HG03108 (cell line): ENCODE results near the gene GAS2.

Source experiments
- ATAC-seq: cut with Tn5 transposase; IDR thresholded peaks from one replicate; pipeline ENCODE4 v1.9.1; 2021; ENCODE audit warnings: moderate library complexity; ENCODE audit not compliant: unreplicated experiment

The GAS2 gene

DNA sequence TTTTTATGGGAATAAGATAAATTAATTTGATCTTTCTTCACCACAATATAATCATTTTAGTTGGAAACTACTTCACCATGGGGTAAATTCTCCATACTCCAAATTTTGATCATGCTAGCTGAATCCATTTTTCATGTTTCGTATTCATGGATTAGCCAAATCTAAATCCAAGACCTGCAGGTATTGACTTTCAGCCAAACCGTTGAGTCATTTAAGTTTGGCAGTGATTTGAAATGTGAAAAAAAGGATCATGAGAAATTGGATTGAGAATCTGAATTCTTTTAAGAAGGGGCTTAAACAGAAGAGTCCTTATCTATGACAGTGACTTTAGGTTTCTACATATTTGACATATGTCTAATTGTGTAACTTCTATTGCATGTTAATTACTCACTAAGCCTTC is 5.3 kb downstream of the GAS2 start:
- no peak for ATAC-seq

- no peak for ATAC-seq
Measured at GRCh38 chr11:22674470-22675439, 8.3 kb downstream of the GAS2 start.

DNA sequence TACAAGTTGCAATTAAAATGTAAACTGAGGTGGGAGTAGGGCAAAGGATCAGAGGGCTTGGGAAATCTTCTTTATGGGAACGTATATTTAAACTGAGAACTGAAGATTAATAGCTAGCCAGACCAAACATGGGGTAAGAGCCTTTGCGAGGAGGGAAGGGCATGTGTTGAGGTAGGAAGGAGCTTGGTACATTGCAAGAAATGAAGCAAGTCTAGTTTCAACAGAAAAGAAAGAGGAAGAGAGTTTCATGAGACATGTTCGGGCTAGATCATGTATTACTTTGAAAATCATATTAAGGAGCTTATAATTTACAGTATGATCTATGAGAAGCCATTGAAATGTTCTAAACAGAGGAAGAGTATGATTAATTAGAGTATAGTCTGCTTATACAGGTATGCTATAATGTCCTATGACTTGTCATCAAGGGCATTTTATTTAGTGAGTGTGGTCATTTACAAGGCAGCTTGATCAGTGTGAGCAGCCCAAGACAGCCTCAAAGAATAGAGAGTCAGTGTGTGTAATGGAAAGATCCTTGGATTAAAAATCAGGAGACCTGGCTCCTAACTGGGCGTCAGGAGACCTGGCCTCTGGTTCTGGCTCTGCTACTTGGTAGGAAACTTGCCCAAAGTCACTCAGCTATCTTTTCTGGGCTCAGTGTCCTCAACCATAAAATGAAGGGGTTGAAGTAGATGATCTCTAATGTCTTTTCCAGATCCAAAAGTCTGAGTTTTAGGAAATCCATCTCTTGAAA is 10.9 kb downstream of the GAS2 start:
- ATAC-seq, result no peak

- no peak for ATAC-seq
Measured at GRCh38 chr11:22680628-22681027, 14.2 kb downstream of the GAS2 start.

GRCh38 chr11:22681281-22681812 is 14.9 kb downstream of the GAS2 start:
- peak; percentile 42 for ATAC-seq

DNA sequence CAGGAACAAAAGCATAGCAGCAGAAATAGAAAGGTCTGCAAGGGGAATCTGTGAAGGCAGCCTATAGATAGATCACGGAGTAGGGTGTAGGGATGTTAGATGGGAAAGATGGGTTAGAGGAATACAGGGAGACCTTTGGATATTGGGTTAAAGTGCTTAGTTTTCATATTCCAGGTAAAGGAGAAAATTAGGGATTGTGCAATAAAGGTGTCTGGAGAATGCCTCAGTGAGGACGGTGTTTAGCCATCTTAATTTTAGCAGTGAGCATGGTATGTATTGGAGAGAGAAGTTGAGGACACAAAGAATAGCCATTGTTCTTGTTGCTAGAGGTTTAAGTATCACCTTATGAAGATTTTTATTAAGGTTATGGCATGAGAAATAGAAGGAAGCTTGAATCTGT is 17.7 kb downstream of the GAS2 start:
- no peak for ATAC-seq

DNA sequence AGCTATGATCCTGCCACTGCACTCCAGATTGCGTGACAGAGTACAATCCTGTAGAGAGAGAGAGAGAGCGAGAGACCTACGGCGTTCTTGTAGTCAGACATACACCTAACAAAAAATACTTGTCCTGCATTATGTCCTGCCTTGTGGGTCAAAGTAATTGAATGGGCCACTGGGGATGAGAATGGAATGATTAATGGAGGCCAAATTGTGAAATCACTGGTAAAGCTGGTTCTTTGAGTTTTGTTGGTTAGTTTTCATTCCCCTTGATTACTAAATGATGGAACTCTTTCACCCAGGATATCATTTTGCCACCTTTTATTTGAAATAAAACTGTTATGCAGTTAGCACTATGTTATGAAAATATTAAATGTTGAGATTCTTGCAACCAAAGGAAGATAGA is 18.7 kb downstream of the GAS2 start:
- no peak for ATAC-seq

DNA sequence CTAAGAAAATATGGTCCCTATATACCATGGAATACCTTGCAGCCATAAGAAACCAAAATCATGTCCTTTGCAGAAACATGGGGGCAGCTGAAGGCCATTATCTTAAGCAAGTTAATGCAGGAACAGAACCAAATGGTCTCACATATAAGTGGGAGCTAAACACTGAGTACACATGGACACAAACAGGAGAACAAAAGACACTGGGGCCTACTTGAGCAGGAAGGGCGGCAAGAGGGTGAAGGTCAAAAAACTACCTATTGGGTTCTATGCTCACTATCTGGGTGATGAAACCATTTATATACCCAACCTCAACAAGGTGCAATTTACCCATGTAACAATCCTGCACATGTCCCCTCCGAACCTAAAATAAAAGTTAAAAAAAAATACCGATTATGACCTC is 22.5 kb downstream of the GAS2 start:
- no peak for ATAC-seq

- no peak for ATAC-seq
Measured at GRCh38 chr11:22690257-22690656, 23.8 kb downstream of the GAS2 start.

DNA sequence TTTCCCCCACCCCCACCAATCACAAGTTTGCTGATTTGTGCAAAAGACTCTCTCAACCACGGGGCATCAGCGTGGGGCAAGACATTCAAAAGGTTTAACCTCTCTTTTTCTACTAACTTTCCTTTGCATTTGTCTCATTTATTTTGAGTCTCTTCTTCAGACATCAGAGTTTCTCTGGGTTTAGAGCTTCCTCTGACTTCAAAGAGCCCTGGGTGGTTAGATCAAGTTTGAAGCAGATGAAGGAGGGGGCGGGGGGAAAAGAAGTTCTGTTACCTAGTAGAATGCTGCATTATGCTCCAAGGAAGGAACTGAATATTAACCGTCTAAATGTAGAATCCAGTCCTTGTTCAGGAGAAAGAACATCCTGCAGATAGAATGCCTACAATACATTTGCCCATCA is 24.5 kb downstream of the GAS2 start:
- no peak for ATAC-seq

DNA sequence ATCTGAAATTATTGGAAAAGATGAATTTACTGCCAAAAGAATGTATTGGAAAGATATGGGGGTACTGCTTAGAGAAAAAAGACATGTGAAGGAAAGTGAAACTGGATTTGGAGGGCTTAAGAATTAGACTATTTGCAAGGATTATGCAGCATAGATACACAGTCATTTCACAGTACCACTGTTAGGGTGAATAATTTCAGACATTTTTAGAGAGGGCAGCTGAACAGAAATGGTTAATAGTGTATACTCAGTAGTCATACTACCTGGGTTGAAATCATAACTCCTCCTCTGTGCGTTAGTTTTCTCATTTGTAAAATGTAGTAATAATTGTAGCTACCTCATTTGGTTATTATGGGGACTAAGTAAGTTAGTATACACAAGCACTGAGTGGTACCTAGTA is 33.0 kb downstream of the GAS2 start:
- ATAC-seq, result no peak

- ATAC-seq, result no peak
Measured at GRCh38 chr11:22702031-22702430, 35.6 kb downstream of the GAS2 start.

DNA sequence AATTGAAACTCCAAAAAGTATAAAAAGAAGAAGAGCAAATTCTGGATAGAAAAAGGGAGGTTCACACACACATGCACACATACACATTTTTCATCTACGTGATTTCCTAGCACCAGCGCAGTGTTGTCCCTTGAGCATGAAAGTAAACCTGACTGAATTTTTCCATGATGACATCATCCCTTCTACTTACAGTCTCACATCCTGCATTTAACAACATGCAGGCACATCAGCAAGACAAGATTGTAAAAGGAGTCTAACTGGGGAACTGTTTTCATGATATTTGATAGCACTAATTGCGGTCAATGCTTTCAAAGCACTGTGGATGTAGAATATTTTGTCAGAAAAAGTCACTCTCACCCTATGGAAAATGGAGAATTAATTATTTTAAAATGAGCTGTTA is 36.6 kb downstream of the GAS2 start:
- ATAC-seq, result no peak

DNA sequence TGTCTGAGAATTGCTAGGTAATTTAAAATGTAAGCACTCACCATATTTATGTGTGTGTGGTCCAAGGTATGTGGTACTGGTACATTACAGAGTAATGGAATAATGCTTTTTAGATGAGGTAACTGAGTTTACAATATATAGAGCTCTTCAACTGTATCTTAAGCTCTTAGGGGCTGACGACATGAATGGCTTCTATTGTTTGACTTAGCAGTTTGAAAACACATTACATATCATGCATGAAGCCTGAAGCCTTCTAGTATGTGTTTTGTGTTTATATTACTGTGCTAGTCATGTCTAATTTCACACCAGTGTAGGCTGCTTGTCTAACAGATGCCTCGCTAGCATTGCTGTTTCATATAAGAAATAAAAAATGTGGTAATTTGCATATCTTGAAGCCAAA is 37.2 kb downstream of the GAS2 start:
- ATAC-seq, result no peak

DNA sequence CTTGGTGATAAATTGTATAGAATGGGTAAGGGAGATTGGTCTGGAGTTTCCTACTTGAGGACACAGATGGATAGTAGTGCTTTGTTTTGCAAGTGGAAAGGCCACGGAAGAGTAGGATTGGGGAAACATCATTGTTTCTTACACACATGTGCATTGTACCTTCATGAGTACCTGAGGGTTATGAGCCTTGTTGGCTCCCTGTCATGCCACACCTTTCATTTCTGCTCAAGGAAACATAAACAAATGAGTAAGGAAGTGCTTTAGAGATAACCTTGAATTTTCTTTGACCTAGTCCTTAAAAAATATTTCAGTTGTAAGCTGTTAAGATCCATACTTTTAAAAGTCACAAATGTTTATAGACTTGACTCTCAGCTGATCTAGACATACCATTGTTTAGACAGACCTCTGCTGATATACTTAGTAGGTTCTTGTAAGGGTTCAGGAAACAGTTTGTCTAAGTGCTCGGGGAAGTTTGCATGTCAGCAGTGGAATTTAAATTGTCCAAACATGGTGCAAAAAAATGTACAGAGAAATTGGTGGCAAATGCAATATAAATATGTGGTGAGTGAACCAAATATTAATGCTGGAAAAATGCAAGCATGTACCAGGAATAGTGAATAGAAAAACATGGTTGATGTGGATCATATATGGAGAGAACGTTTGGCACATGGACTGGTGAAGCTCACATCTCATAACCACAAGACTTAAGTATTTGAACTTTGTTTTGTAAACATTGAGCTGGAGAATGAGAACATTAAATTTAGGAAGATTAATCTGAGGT is 40.9 kb downstream of the GAS2 start:
- ATAC-seq, result no peak

DNA sequence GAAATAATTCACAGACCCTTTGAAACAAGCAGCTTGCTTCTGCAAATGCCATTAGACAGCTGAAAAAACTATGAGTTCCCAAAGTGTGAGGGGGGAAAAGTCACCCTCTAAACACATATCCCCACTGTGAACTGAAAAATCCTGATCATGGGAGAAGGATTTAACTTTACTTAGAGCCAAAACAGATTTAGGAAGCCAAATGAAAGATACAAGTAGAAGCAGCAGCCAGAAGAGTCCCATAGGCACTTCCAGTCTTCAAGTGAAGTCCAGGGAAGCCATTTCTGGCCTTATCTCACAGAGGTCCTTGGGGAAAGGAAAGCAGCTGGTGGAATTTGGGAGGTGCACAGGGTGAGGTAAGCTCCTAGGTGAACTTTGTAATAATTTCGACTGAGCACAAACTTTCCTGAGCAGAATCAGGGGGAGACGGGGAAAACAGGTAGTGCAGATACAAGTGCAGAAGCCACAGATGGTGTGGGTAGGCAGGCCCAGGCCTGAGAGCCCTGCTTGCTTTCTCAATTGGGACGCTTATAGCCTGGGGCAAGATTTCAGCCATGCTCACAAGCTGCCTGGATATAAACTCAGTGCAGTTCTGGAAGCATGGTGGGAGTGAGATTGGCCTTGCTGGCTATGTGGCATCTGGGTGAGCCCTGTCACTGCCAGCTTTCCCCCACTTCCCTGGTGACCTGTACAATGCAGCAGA is 44.8 kb downstream of the GAS2 start:
- ATAC-seq, result no peak

- no peak for ATAC-seq
Measured at GRCh38 chr11:22711880-22712279, 45.5 kb downstream of the GAS2 start.

DNA sequence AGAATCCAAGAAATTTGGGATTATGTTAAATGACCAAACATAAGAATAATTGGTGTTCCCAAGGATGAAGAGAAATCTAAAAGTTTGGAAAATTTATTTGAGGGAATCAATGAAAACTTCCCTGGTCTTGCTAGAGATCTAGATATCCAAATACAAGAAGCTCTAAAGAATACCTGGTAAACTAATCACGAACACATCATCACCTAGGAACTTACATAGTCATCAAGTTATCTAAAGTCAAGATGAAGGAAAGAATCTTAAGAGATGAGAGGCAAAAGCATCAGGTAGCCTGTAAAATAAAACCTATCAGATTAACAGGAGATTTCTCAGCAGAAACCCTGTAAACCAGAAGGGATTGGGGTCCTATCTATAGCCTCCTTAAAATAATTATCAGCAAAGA is 46.9 kb downstream of the GAS2 start:
- ATAC-seq, result no peak

GRCh38 chr11:22715971-22716370 is 49.6 kb downstream of the GAS2 start:
- ATAC-seq, result no peak

DNA sequence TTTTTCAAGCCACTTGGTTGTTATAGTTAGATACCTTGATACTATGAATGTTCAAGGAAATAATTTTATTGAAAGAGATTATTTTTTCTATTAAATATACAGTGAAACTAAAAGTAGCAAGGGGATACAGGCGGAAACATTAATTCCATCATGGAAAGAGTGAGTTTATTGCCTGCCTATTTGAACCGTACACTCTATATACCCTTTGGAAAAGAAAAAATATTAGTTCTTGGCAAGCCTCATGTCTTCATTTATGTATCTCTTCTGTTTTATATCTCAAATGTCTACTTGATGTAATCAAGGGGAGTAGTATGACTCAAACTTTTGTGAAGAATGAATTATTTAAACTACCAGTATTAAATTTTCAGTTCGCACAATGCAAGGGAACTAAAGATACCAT is 54.0 kb downstream of the GAS2 start:
- ATAC-seq, result no peak

GRCh38 chr11:22723274-22723673 is 56.9 kb downstream of the GAS2 start:
- ATAC-seq, result no peak
